Measurements from ENCODE around the gene TLK2. TPM values are rescaled to one million over a fixed set of nuclear protein-coding genes. Genes with fewer than 3 reads are reported as not detected.

Gene TLK2
- total and polyA plus RNA-seq, 2 donors (not counting 3 experiments of a cell fraction or from before 2014, with no cell fraction given): 30.7 to 40.7 TPM

GRCh38 chr17:62592341-62593099 lies 113.9 kb downstream of the TLK2 start:
- POLR2A ChIA-PET: interaction anchor here (1.2 kb wide), 1 partner anchor 33 kb away, joined by 5 read pairs; no protein-coding TSS in a partner anchor
- no TSS peak for BruUV-seq (replicated peaks)

GRCh38 chr17:62595484-62595883 lies 116.9 kb downstream of the TLK2 start:
- dilution Hi-C loops (cut with MboI; ENCODE audit: extremely low pct_ligation_motif_present, low sequenced_read_pairs): no loop called here
- H3K36me3 ChIP-seq (ENCODE audit: control insufficient read depth in 2 of 2, extremely low read depth in 1 of 2, insufficient read depth in 2 of 2, low read length in 2 of 2): peaks cover 7 to 13% of the 10 kb centered on the region in 2 experiments
- CTCF ChIA-PET: interaction anchor here (2.8 kb wide), 1 partner anchor 43 kb away, joined by 10 read pairs; no protein-coding TSS in a partner anchor

More at GRCh38 chr17:62592341-62593099, 113.9 kb downstream of the TLK2 start:
- Histone ChIP-seq H3K9me1 (replicated peaks; ENCODE audit: control insufficient read depth, extremely low read depth, insufficient read depth, low read length) (no peaks in the 10 kb centered on the region), H3K9ac (replicated peaks; ENCODE audit: extremely low read depth, insufficient read depth, low read length) (no peak overlapping the region), H3K4me3 (replicated peaks in 1 of 3; ENCODE audit: insufficient read depth in 1 of 3, low read depth in 1 of 3, low read length in 3 of 3) (no peak overlapping the region), H3K9me3 (replicated peaks; ENCODE audit: control insufficient read depth, insufficient read depth, low read length) (no peaks in the 10 kb centered on the region), H2AFZ (ENCODE audit: low read depth, low read length) (no peak overlapping the region), H3K4me2 (ENCODE audit: insufficient read depth, low read length) (no peak overlapping the region), H3K79me2 (ENCODE audit: control insufficient read depth, insufficient read depth, low read length) (no peaks in the 10 kb centered on the region), H3K36me3 (ENCODE audit: control insufficient read depth in 2 of 2, extremely low read depth in 1 of 2, insufficient read depth in 2 of 2, low read length in 2 of 2) (peaks cover 5 to 7% of the 10 kb centered on the region in 2 experiments), H3K4me1 (ENCODE audit: control insufficient read depth, extremely low read depth, insufficient read depth, low read length) (no peaks in the 10 kb centered on the region), H4K20me1 (replicated peaks; ENCODE audit: control insufficient read depth, extremely low read depth, insufficient read depth, low read length) (no peaks in the 10 kb centered on the region), H3K27ac (ENCODE audit: insufficient read depth, low read depth, low read length) (no peak overlapping the region), H3K27me3 (ENCODE audit: control insufficient read depth in 2 of 2, insufficient read depth in 2 of 2, low read length in 2 of 2) (no peaks in the 10 kb centered on the region)
- peak; percentile 43 for FAIRE-seq
- peak; percentile 9 for DNase-seq (ENCODE audit: low read depth, low spot score)
- intact Hi-C loops (cut with micrococcal nuclease) (loop anchor here (1.0 kb wide), 1 partner anchor 39 kb away; no protein-coding TSS in a partner anchor), dilution Hi-C loops (cut with MboI; ENCODE audit: extremely low pct_ligation_motif_present, low sequenced_read_pairs) (no loop called here)
- CTCF ChIA-PET: interaction anchor here (0.6 to 4.8 kb wide), 6 partner anchors 9 to 171 kb away, joined by 3 to 78 read pairs (median 4); no protein-coding TSS in a partner anchor
- no peak for TF ChIP-seq EZH2 (IDR thresholded peaks at IDR 0.05; ENCODE audit: borderline replicate concordance, low read depth, low read length, severe bottlenecking)
- TF ChIP-seq JUN (IDR thresholded peaks at IDR 0.05; ENCODE audit: borderline replicate concordance, insufficient read depth, insufficient read length, low read depth): no peak

More at GRCh38 chr17:62595484-62595883, 116.9 kb downstream of the TLK2 start:
- no peaks in the 10 kb centered on the region for H3K9me1 ChIP-seq (replicated peaks; ENCODE audit: control insufficient read depth, extremely low read depth, insufficient read depth, low read length)
- TF ChIP-seq FOS (IDR thresholded peaks at IDR 0.05; ENCODE audit: borderline replicate concordance, insufficient read depth, low read length) (no peak), MYC (IDR thresholded peaks at IDR 0.05; ENCODE audit: low read depth, low read length) (no peak), POLR2A (IDR thresholded peaks at IDR 0.05; ENCODE audit: low read depth, low read length) (no peak), EZH2 (IDR thresholded peaks at IDR 0.05; ENCODE audit: borderline replicate concordance, low read depth, low read length, severe bottlenecking) (no peak), POLR2AphosphoS5 (IDR thresholded peaks at IDR 0.05; ENCODE audit: insufficient read depth, low read depth, low read length) (no peak), MAX (IDR thresholded peaks at IDR 0.05; ENCODE audit: insufficient read depth, insufficient read length) (no peak), GATA2 (IDR thresholded peaks at IDR 0.05; ENCODE audit: insufficient read depth, insufficient read length, low read depth, low read length) (no peak), CTCF (IDR thresholded peaks at IDR 0.05; ENCODE audit: extremely low read depth in 1 of 2, insufficient read depth in 1 of 2, low read depth in 1 of 2, low read length in 2 of 2) (no peak), JUN (IDR thresholded peaks at IDR 0.05; ENCODE audit: borderline replicate concordance, insufficient read depth, insufficient read length, low read depth) (no peak)
- DNase-seq (ENCODE audit: low read depth, low spot score) (no peak), FAIRE-seq (no peak)
- H3K27ac ChIP-seq (ENCODE audit: insufficient read depth, low read depth, low read length): no peak overlapping the region
- H3K9me3 ChIP-seq (replicated peaks; ENCODE audit: control insufficient read depth, insufficient read depth, low read length): no peaks in the 10 kb centered on the region
- intact Hi-C loops (cut with micrococcal nuclease): no loop called here
- no peak overlapping the region for H2AFZ ChIP-seq (ENCODE audit: low read depth, low read length)
- no peaks in the 10 kb centered on the region for H3K27me3 ChIP-seq (ENCODE audit: control insufficient read depth in 2 of 2, insufficient read depth in 2 of 2, low read length in 2 of 2)
- POLR2A ChIA-PET: no interaction called here
- no peaks in the 10 kb centered on the region for H3K79me2 ChIP-seq (ENCODE audit: control insufficient read depth, insufficient read depth, low read length)
- no TSS peak for BruUV-seq (replicated peaks)
- H4K20me1 ChIP-seq (replicated peaks; ENCODE audit: control insufficient read depth, extremely low read depth, insufficient read depth, low read length): no peaks in the 10 kb centered on the region
- no peak overlapping the region for H3K9ac ChIP-seq (replicated peaks; ENCODE audit: extremely low read depth, insufficient read depth, low read length)
- no peak overlapping the region for H3K4me2 ChIP-seq (ENCODE audit: insufficient read depth, low read length)
- no peak overlapping the region for H3K4me3 ChIP-seq (replicated peaks in 1 of 3; ENCODE audit: insufficient read depth in 1 of 3, low read depth in 1 of 3, low read length in 3 of 3)
- H3K4me1 ChIP-seq (ENCODE audit: control insufficient read depth, extremely low read depth, insufficient read depth, low read length): no peaks in the 10 kb centered on the region

All from endothelial cell of umbilical vein (primary cell).